Measurements from ENCODE around the gene MKI67.

DNA sequence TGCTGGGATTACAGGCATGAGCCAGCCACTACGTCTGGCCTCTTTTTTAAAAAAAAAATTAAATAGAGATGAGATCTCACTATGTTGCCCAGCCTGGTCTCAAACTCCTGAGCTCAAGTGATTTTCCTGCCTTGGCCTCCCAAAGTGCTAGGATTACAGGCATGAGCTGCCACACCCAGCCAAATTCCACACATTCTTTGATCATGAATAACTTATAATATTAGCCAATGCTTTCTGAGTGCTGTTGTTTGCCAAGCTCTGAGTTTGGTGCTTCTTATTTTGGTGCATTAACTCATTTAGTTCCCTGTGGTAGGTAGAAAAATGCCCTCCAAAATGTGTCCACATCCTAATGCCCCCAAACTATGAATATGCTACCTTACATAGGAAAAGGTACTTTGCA lies 47.2 kb upstream of the MKI67 start:
- TF ChIP-seq POLR2A (IDR thresholded peaks at IDR 0.05) (no peak), CTCF (IDR thresholded peaks at IDR 0.05) (no peak)
